GM19099 (cell line): ENCODE measurements around the gene CD53.

Source experiments
- POLR2A ChIP-seq: IDR thresholded peaks from 3 replicates; pipeline ENCODE4 v1.6.1; 2011; ENCODE audit warnings: low read depth; ENCODE audit not compliant: insufficient read length; ENCODE audit errors: extremely low read depth

The CD53 gene

DNA sequence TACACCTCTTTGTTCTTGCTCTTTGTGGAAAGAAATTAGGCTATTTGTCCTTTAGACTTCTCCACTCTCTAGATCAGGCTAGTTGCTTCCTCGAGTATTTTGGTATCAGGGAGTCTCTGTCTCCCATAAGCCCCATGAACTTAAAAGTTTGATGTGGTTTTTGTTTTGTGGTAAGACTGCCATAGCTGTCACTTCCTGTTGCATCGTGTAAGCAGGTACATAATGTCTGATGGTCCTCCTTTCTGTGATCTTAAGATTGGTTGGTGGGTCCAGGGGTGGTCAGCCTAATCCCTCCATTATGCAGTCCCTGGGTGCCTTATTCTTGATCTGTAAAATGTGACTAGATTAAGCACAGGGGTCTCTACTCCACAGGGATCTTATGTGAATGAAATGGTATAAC is 23.1 kb downstream of the CD53 start:
- no peak for TF ChIP-seq POLR2A

DNA sequence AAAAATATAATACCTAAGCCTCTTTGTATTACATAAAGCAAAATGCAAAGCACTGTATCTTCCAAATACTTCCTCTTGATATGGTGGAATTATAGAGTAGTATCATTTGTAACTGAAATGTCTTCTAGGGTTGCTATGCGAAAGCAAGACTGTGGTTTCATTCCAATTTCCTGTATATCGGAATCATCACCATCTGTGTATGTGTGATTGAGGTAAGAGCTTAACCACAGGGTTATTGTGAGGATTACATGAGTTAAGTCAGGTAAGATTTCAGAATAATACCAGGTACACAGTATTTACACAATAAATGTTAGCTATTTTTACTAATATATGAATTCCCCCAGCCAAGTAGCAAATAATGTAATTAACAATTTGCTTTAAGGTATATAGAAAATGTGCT is 24.7 kb downstream of the CD53 start:
- TF ChIP-seq POLR2A, result no peak

DNA sequence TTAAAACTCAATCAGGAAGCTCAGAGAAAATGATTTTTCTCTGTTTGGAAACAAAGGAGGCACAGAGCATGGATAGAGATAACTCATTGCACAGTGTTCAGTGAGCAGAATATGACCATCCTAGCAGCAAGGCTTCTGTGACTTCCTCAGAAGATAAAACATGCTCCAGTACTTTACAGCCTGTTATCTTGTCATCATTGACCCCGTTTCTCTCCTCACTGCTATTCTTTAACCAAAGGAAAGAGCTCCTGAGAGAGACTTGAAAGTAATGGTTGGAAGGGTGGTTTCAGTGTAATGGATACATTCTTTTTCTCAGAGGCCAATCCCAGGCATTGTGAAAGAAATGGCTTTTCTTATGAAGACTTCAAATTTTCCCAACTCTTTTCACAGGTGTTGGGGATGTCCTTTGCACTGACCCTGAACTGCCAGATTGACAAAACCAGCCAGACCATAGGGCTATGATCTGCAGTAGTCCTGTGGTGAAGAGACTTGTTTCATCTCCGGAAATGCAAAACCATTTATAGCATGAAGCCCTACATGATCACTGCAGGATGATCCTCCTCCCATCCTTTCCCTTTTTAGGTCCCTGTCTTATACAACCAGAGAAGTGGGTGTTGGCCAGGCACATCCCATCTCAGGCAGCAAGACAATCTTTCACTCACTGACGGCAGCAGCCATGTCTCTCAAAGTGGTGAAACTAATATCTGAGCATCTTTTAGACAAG is 25.9 kb downstream of the CD53 start:
- no peak for TF ChIP-seq POLR2A

DNA sequence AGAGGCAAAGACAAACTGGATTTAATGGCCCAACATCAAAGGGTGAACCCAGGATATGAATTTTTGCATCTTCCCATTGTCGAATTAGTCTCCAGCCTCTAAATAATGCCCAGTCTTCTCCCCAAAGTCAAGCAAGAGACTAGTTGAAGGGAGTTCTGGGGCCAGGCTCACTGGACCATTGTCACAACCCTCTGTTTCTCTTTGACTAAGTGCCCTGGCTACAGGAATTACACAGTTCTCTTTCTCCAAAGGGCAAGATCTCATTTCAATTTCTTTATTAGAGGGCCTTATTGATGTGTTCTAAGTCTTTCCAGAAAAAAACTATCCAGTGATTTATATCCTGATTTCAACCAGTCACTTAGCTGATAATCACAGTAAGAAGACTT is 26.5 kb downstream of the CD53 start:
- no peak for TF ChIP-seq POLR2A

DNA sequence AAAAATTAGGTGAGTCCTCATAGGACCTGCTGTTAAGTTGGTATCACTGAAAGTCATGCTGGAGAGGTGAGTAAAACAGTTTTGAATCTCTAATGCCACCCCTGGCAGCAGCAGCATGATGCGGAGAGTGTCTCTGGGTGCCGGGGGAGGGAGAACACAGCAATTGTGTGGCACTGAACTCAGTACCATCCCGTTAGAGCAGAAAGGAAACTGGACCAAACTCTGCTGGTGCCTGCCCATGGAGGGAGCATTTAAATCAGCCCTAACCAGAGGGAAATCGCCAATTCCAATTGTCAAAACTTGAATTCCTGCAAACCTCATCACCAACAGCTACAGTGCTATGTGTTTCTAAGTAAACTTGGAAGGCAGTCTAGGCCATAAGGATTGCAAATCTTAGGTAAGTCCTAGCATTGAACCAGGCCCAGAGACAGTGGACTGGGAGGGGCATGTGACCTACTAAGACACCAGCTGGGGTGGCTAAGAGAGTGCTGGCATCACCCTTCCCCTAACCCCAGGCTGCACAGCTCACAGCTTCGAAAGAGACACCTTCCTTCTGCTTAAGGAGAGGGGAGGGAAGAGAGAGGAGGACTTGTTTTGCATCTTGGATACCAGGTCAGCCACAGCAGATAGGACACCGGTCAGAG is 30.0 kb downstream of the CD53 start:
- TF ChIP-seq POLR2A, result peak; percentile 13

DNA sequence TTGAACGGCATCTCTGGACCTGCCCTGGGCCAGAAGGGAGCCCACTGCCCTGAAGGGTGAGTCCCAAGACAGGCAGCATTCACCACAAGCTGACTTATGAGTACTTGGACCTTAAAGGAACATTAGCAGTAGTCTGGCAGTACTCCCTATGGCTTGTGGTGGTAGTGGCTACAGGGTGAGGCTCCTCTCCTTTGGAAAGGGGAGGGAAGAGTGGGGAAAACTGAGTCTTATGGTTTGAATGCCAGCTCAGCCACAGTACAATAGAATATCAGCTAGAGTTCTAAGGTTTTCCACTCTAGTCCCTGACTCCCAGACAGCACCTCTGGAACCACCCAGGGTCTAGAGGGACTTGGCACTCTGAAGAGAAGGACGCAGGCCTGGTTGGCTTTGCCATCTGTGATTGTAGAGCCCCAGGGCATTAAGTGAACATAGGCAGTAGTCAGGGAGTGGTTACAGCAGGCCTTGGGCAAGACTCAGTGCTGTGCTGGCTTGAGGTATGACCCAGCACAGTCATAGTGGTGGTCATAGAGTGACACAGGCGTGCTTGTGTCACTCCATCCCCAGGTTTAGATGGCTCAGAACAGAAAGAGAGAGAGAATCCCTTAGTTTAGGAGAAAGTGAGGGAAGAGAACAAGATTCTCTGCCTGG is 31.0 kb downstream of the CD53 start:
- no peak for TF ChIP-seq POLR2A

DNA sequence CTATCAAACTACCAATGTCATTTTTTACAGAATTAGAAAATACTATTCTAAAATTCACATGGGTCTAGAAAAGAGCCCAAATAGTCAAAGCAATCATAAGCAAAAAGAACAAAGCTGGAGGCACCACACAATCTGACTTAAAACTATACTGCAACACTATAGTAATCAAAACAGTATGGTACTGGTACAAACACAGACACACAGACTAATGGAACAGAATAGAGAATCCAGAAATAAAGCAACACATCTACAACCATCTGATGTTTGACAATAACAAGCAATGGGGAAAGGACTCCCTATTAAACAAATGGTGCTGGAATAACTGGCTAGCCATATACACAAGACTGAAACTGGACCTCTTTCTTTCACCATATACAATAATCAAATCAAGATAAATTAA is 39.8 kb downstream of the CD53 start:
- TF ChIP-seq POLR2A, result no peak

DNA sequence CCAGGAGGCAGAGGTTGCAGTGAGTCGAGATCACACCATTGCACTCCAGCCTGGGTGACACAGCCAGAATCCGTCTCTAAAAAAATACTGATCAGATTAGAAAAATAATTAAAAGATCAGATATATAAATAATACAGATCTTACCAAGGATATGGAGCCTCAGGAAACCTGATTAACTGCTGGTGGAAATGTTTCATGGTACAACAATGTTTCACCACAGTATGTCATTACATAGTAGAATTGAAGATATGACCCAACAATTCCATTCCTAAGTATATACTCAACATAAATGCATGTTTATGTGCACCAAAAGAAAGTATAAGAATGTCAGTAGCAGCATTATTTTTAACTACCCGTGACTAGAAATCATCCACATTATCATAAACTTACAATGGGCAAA is 41.7 kb downstream of the CD53 start:
- no peak for TF ChIP-seq POLR2A

DNA sequence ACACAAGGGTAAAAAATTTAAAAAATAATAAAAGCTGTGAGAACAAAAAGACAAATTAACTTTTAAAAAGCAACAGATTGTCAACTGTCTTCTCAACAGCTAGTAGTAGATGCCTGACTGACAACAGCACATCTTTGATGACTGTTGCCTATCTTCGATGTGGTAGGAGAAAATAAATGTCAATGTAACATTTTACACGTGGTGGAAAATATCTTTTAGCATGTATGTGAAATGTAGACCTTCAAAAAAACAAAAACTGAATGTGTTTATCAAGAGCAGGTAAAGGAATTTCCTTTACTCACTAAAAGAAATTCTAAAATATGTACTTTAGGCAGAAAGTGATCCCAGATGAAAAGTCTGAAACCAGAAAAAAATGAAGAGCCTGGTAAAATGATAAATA is 42.9 kb downstream of the CD53 start:
- TF ChIP-seq POLR2A, result no peak

DNA sequence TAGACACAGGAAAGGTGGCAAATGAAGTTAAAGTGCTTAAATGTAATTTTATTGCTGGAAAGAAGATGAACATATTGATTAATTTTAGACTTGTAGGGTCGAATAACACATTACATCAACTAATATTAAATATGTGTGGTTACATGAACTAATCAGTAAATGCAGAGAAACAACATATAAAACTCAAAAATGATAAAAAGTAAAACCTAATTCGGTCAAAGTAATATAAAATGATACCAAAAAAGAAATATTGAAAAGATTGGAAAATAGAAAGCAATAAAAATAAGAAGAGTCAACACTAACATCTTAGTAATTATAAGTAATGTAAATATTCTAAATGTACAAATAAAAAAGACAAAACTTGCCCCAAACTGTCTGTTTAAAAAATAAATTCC is 43.3 kb downstream of the CD53 start:
- no peak for TF ChIP-seq POLR2A

DNA sequence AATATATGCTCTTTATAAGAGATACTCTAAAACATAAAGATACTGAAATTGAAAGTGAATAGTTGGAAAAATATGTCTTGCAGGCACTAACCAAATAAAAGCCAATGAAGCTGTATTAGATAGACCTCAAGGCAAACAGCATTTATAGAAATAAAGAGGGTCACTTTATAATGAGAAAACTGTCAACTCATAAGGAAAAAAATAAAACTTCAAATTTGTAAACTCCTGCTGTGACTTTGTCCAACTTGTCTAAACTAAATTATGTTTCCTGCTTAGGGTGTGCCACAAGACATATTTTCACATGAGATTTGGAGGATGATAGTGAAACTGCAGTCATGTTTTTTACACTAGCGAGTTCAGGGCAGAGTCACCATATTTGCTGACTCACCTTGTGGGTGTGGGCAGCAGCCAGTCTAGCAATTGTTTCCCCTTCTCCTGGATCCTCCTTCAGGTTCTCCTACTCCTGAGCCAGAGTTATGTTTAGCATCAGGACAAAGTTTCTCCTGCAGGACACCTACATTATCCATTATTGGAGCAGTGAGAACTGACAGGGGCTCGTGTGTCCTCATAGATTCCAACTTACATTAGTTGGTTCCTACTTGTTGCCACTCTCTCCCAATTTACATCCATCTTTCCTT is 43.8 kb downstream of the CD53 start:
- TF ChIP-seq POLR2A, result no peak

DNA sequence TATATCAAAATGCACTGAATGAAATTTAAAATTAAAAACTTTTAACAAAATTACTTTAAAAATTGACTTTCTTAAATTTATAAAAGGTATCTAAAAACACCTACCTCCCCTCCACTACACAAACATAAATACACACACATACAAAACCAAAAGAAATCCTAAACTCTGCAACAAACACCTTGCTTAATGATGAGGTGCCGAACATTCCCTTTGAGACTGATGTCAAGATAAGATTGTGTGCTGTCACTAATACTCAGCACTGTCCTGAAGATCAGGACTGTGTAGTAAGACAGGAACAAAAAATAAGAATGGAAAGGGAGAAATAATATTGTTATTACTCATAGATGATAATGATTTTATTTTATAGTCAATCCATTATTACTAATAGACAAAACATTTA is 45.1 kb downstream of the CD53 start:
- TF ChIP-seq POLR2A, result no peak

DNA sequence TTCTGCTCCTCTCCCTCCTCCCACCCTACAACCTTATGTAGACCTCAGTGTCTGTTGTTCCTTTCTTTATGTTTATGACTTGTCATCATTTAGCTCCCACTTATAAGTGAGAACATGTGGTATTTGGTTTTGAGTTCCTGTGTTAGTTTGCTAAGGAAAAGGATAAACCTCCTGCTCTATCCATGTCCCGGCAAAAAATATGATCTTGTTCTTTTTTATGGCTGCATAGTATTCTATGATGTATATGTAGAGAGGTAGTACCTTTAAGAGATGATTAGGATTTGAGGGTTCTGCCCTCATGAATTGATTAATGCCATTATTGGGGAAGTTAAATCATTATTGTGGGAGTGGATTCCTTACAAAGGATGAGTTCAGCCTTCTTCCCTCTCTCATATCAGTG is 49.0 kb downstream of the CD53 start:
- TF ChIP-seq POLR2A, result no peak

DNA sequence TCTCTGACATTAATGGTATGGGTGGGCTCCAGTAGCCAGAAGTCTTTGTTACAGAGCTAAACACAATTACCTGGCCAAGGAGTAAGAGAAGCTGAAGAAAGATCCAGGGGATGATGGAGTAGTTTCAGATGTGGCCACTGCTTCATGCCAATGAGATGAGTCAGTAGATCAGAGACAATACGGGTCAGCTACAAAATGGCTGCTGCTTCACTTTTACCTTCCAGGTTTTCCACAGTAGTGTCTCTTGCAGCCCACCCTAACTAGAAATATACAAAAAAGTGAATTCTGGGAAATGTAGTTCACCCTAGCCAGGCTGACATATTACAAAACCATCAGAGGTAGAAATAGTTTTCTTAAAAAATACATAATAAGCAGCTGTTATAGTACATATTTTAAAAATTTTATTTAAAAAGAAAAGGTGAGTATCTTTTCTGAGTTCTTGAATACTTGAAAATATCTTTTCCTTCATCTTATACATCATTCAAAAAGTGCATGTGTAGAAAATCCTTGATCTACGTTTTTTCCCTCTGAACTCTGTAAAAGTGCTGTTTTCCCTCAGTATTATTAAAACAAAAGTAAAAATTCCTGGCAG is 54.6 kb downstream of the CD53 start:
- no peak for TF ChIP-seq POLR2A

DNA sequence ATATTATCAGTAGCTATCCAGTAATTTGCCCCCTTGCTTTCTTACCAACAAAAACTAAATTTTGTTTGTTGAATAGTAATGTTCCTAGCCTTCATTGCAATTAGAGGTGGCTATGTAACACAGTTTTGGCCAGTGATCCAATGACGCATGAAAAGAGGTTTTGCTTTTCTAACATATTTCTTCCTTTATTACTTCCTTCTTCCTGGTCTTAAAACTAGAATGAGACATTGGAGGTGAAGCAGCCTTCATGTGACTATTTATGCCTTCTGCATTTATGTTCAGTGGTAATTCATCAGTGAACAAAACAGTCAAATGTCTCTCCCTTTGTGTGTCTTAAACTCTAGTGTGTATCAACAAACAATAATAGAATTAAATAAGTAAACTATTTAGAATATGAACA is 55.2 kb downstream of the CD53 start:
- no peak for TF ChIP-seq POLR2A
